Measurements from ENCODE around the gene PRRC2A. TPM values are rescaled to one million over a fixed set of nuclear protein-coding genes. Genes with fewer than 3 reads are reported as not detected.

Gene PRRC2A
- total RNA-seq (2022; extraction: Qiagen RNA extraction; ENCODE audit: low read depth): 59.3 to 94.8 TPM (median 86.5 TPM) in 5 replicates

DNA sequence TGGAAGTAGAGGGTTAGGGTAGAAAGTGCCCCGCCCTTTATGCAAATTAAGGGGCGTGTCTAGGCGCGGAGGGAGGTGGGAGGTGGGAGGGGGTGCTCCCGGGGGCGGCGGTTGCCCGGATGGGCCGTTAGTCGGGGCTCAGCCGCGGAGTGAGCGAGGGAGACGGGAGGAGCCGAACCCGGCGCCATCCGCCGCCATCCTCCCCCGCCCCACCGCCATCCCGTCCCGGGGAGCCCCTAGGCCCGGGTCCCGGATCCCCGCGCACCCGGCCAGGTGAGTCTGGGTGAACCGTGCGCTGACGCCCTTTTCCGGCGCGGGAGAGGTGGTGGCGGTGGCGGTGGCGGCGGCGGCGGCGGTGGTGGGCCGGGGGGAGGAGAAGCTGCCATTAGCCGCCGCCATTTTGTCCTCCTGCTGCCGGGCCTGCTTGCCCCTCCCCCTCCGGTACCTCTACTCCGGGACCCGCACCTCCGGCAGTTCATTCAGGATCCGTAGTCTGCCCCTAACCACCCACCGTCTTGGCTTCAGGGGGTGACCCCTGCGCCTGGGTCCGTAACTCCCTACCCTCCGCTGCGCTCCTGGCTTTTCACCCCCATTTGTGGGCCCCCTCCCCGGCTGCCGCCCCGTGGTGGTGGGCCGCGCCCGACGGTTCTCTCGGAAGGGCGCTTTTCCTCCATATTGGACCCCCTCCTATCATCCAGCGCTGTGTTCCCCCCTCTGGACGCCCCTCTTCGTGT is at the start of gene PRRC2A:
Gene PRRC2A, plus strand, starts transcription at position 130 of the 734 bp plus-strand sequence. CDS start 2,075 bp downstream, outside the sequence.

DNA sequence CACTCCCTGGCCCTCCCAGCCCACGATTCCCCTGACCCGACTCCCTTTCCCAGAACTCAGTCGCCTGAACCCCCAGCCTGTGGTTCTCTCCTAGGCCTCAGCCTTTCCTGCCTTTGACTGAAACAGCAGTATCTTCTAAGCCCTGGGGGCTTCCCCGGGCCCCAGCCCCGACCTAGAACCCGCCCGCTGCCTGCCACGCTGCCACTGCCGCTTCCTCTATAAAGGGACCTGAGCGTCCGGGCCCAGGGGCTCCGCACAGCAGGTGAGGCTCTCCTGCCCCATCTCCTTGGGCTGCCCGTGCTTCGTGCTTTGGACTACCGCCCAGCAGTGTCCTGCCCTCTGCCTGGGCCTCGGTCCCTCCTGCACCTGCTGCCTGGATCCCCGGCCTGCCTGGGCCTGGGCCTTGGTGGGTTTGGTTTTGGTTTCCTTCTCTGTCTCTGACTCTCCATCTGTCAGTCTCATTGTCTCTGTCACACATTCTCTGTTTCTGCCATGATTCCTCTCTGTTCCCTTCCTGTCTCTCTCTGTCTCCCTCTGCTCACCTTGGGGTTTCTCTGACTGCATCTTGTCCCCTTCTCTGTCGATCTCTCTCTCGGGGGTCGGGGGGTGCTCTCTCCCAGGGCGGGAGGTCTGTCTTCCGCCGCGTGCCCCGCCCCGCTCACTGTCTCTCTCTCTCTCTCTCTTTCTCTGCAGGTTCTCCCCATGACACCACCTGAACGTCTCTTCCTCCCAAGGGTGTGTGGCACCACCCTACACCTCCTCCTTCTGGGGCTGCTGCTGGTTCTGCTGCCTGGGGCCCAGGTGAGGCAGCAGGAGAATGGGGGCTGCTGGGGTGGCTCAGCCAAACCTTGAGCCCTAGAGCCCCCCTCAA is 48.2 kb upstream of the PRRC2A start, which contains the start of gene LTA:
Gene LTA, plus strand, starts transcription at position 249 of the 871 bp plus-strand sequence. Its CDS starts 454 bp downstream, at position 703.

DNA sequence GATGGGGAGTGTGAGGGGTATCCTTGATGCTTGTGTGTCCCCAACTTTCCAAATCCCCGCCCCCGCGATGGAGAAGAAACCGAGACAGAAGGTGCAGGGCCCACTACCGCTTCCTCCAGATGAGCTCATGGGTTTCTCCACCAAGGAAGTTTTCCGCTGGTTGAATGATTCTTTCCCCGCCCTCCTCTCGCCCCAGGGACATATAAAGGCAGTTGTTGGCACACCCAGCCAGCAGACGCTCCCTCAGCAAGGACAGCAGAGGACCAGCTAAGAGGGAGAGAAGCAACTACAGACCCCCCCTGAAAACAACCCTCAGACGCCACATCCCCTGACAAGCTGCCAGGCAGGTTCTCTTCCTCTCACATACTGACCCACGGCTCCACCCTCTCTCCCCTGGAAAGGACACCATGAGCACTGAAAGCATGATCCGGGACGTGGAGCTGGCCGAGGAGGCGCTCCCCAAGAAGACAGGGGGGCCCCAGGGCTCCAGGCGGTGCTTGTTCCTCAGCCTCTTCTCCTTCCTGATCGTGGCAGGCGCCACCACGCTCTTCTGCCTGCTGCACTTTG is 45.1 kb upstream of the PRRC2A start, which contains the start of gene TNF:
Gene TNF, plus strand, starts transcription at position 231 of the 567 bp plus-strand sequence. Its CDS starts 177 bp downstream, at position 408.

DNA sequence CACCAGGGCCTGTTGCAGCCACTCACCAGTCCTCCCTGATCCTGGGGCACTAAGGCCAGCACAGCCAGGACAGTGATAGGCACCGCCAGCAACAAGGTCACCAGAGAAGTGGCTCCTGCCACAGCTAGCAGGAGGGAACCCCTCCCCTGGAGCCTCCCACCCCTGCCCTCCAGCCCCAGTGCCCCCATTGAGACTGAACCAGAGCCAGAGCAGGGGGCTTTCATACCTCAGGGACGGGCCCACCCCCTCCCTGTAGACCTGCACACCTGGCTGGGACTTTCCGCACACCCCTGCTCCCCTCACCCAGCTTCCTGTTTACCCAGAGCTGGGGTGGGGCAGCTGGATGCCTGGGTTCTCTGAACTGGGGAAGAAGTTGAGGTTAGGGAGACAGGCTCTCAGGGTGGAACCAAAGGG is 38.3 kb upstream of the PRRC2A start, which contains the start of gene LTB:
Gene LTB, minus strand, starts transcription at position 195 of the 414 bp plus-strand sequence. Its CDS starts 7 bp downstream, at position 188.

GRCh38 chr6:31586008-31586407 is 34.5 kb upstream of the PRRC2A start, which contains the start of gene LST1:
Gene LST1, plus strand, starts transcription at chr6:31586277. Its CDS starts 1,023 bp downstream, at chr6:31587300.

GRCh38 chr6:31614684-31615578 is 5.6 kb upstream of the PRRC2A start, which contains the start of gene AIF1:
Gene AIF1, plus strand, starts transcription at chr6:31615234. Its CDS starts 96 bp downstream, at chr6:31615330.

GRCh38 chr6:31655349-31656237 is 35.1 kb downstream of the PRRC2A start, which contains the start of gene APOM:
Gene APOM, plus strand, starts transcription at chr6:31655894. Its CDS starts 73 bp downstream, at chr6:31655967.

DNA sequence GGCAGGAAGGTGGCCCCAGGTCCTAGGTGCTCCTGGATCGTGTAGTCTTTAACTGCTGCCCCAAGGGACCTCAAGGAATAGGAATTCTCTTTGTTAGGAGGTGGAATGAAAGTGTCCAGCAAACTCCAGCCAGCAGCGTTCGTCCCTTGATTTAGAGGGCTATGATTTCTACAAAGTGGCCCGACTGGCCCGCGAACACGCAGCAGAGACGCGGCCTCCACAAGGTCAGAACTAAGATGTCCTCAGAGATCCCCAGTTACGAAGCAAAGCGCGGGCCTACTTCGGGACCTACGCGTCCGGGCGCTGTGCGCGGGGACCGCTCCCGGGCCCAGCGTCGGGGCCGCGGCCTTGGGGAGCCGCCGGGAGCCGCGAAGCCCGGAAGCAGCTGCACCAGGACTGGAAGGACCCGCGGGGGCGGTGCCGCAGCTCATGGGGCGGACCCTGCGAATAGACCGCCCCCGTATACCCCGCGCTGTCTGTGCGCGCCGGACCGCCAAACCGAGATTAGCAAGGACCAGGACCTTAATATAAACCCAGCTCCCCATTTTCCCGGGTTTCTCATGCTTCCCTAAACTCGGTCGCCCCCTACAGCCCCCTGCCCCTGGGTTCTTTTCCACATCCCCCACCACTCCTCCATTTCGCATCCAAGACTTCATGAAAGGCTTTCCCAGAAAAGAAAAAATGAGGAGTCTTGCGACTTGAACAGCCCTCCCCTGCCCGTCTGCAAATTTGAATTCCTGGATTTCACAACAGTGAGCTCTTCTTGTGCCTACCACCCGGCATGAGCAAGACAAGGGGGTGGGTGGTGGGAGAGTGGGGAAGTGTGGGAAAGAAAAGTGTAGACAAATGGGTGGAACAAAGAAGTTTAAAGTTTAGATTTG is 40.1 kb downstream of the PRRC2A start, which contains the start of gene C6orf47:
Gene C6orf47, minus strand, starts transcription at position 398 of the 881 bp plus-strand sequence. CDS start 831 bp downstream, outside the sequence.

DNA sequence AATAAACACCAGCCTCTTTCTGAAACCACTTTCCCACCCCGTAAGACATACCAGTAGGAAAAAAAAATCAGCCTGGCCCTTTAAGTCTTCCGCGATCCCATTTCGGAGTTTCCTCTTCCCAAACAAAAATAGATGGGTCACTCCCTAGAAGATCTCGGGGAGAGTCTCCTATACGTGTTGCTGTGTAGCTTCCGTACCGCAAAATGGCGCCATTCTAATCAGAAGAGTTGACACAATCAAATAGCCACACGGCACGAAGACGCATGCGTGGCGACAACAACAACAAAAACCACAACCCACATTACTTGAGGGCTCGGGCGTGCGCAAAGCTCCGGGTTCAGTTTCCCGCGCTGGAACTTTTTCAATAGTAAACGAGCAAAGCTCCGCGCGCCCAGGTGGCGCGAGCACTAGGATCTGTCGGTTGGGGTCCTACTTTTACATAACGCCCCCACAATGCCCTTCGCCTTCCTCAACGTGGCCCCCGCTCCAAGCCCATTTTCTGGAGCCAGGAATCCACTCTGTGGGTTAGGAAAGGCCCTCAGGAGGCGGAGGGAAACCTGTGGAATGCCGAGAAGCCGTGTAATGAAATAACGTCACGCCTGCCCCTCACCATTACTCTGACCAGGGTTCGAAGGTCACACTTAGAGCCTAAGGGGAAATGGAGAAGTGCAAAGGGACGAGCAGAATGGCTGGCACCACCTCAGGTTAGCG is 44.4 kb downstream of the PRRC2A start, which contains the start of gene GPANK1:
Gene GPANK1, minus strand, starts transcription at position 208 of the 711 bp plus-strand sequence. CDS start 519 bp downstream, outside the sequence.

DNA sequence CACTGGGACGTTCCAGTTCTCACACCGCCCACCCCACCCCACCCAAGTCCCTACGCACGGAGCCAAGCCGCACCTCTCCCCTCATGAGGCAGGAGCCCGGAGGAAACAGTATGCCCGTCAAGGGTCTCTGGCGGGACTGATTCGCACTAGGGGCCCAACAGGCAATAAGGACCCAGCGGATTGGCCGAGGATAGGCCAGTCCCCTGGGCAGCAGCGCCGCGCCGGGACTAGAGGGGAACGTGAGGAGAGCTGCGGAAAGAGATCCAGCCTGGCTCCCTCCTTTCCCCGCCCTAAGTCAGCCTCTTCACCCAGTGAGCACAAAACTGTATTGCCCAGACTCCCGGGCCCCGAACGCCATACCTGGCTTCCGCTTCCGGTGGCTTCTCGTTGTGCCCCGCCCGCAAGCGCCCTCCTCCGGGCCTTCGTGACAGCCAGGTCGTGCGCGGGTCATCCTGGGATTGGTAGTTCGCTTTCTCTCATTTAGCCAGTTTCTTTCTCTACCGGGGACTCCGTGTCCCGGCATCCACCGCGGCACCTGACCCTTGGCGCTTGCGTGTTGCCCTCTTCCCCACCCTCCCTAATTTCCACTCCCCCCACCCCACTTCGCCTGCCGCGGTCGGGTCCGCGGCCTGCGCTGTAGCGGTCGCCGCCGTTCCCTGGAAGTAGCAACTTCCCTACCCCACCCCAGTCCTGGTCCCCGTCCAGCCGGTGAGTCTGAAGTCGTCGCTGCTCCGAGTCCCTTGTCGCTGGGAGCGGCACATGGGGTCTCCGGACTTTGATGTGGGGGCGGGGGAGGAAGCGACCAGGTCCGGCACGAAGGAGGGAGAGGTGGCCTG is 45.2 kb downstream of the PRRC2A start, which contains the start of gene CSNK2B:
Gene CSNK2B, plus strand, starts transcription at position 580 of the 836 bp plus-strand sequence. CDS start 752 bp downstream, outside the sequence.

DNA sequence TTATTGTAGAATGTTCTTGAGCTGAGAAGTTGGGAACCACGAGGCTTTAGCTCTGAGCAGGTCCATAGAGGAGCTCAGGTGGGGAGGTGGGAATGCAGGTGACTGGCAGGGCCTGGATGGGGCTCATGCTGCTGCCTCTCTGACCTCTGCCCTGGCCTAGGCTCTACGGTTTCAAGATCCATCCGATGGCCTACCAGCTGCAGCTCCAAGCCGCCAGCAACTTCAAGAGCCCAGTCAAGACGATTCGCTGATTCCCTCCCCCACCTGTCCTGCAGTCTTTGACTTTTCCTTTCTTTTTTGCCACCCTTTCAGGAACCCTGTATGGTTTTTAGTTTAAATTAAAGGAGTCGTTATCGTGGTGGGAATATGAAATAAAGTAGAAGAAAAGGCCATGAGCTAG is 49.2 kb downstream of the PRRC2A start, which contains the start of gene LY6G5B:
Gene LY6G5B, plus strand, starts transcription at position 301 of the 400 bp plus-strand sequence. CDS start 975 bp downstream, outside the sequence.

DNA sequence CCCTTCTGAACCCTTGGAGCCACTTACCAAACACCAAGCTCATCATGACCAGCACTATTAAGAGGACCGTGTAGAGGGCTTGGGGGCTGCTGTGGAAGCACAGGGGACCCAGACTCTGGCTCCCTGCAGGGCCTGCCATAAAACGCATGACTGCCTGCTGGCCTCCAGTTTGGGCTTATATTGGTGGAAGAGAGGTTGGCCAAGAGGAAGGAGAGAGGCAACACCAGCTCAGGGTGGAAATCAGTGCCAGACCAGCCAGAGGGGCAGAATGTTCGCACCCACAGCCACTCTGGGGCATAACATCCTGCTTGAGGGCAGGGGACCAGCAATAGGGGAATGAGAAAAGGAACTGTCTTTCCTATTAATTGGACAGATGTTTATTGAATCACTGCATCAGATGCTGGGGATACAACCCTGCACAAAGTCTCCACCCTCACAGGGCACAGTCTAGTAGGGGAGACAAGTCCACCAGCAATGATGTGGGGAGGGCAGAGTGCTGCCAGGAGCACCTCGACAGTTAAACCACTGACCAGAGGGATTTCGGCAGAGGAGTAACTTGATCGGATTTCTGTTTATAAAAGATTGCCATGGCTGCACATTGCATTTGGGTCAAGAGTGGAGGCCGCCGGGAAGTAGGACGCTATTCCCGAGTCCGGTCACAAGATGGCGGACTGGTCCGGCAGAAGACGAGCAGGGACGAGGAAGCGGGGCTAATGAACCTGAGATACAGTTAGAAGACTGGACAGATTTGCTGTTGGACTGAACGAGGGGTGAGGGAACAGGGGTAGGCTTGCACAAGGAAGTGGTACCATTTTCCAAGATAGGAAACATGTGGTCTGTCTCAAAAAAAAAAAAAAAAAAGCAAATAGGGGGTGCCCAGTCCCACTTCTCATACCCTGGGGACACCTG is 60.0 kb downstream of the PRRC2A start, which contains the start of gene LY6G5C:
Gene LY6G5C, minus strand, starts transcription at position 842 of the 909 bp plus-strand sequence. Its CDS starts 694 bp downstream, at position 148.

